ENCODE data around the gene MTFR1L. TPM values are rescaled to one million over a fixed set of nuclear protein-coding genes. Genes with fewer than 3 reads are reported as not detected.

The MTFR1L gene
- polyA plus RNA-seq, 1 donor (not counting 4 experiments of a cell fraction or from before 2014, with no cell fraction given) = 31.6 TPM

GRCh38 chr1:25832336-25833037 lies 12.7 kb downstream of the MTFR1L start:
- Histone ChIP-seq H3K36me3 (ENCODE audit: control insufficient read depth in 2 of 2, extremely low read depth in 1 of 2, insufficient read depth in 2 of 2, low read length in 2 of 2) (peaks cover 24 to 48% of the 10 kb centered on the region in 2 experiments), H3K4me1 (ENCODE audit: control insufficient read depth, extremely low read depth, insufficient read depth, low read length) (peaks cover 6% of the 10 kb centered on the region), H3K79me2 (ENCODE audit: control insufficient read depth, insufficient read depth, low read length) (peaks cover 2% of the 10 kb centered on the region), H3K4me2 (ENCODE audit: control insufficient read depth, extremely low read depth, insufficient read depth, low read depth, low read length) (no peak overlapping the region), H3K27me3 (ENCODE audit: control insufficient read depth, extremely low read depth, insufficient read depth, low read length) (no peaks in the 10 kb centered on the region), H3K9me1 (ENCODE audit: control insufficient read depth, extremely low read depth, insufficient read depth, low read length) (no peaks in the 10 kb centered on the region), H4K20me1 (ENCODE audit: control insufficient read depth, extremely low read depth, insufficient read depth, low read length) (no peaks in the 10 kb centered on the region), H3K4me3 (ENCODE audit: control insufficient read depth in 2 of 3, extremely low read depth in 1 of 3, insufficient read depth in 2 of 3, low read depth in 1 of 3, low read length in 3 of 3) (no peak overlapping the region), H3K9ac (ENCODE audit: control insufficient read depth, extremely low read depth, insufficient read depth, low read length) (no peak overlapping the region), H3K27ac (ENCODE audit: control insufficient read depth, insufficient read depth, low read length) (no peak overlapping the region), H3K9me3 (ENCODE audit: control insufficient read depth, low read depth, low read length) (no peaks in the 10 kb centered on the region), H2AFZ (ENCODE audit: control insufficient read depth, low read length) (no peak overlapping the region)
- no peak for DNase-seq (ENCODE audit: low read depth, low spot score)
- dilution Hi-C loops (cut with MboI; ENCODE audit: extremely low pct_ligation_motif_present, low sequenced_read_pairs) = no loop called here
- TF ChIP-seq, protein P1, sequence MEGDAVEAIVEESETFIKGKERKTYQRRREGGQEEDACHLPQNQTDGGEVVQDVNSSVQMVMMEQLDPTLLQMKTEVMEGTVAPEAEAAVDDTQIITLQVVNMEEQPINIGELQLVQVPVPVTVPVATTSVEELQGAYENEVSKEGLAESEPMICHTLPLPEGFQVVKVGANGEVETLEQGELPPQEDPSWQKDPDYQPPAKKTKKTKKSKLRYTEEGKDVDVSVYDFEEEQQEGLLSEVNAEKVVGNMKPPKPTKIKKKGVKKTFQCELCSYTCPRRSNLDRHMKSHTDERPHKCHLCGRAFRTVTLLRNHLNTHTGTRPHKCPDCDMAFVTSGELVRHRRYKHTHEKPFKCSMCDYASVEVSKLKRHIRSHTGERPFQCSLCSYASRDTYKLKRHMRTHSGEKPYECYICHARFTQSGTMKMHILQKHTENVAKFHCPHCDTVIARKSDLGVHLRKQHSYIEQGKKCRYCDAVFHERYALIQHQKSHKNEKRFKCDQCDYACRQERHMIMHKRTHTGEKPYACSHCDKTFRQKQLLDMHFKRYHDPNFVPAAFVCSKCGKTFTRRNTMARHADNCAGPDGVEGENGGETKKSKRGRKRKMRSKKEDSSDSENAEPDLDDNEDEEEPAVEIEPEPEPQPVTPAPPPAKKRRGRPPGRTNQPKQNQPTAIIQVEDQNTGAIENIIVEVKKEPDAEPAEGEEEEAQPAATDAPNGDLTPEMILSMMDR (optimal IDR thresholded peaks at IDR 0.05 in 1 of 3, IDR thresholded peaks at IDR 0.05 in 1 of 3, conservative IDR thresholded peaks at IDR 0.05 in 1 of 3; ENCODE audit: extremely low read depth in 1 of 3, insufficient read depth in 2 of 3, low read length in 3 of 3) = no peak
- no peak for TF ChIP-seq EZH2 (IDR thresholded peaks at IDR 0.05; ENCODE audit: low read length)
- FAIRE-seq = peak; percentile 76

DNA sequence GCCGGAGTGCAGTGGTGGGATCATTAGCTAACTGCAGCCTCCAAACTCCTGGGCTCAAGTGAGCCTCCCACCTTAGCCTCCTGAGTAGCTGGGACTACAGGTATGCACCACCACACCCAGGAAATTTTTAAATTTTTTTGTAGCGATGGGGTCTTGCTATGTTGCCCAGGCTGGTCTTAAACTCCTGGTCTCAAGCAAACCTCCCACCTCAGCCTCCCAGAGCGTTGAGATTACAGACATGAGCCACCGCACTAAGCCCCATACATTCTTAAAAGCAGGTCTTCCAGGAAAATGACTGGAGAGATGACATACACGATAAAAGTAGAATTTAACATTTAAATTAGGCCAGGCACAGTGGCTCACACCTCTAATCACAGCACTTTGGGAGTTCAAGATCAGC lies 13.4 kb downstream of the MTFR1L start:
- Histone ChIP-seq H3K4me2 (ENCODE audit: control insufficient read depth, extremely low read depth, insufficient read depth, low read depth, low read length) (no peak overlapping the region), H3K9ac (ENCODE audit: control insufficient read depth, extremely low read depth, insufficient read depth, low read length) (no peak overlapping the region), H3K9me3 (ENCODE audit: control insufficient read depth, low read depth, low read length) (no peaks in the 10 kb centered on the region), H4K20me1 (ENCODE audit: control insufficient read depth, extremely low read depth, insufficient read depth, low read length) (no peaks in the 10 kb centered on the region), H3K27me3 (ENCODE audit: control insufficient read depth, extremely low read depth, insufficient read depth, low read length) (no peaks in the 10 kb centered on the region), H3K4me1 (ENCODE audit: control insufficient read depth, extremely low read depth, insufficient read depth, low read length) (peaks cover 6% of the 10 kb centered on the region), H3K36me3 (ENCODE audit: control insufficient read depth in 2 of 2, extremely low read depth in 1 of 2, insufficient read depth in 2 of 2, low read length in 2 of 2) (peaks cover 24 to 48% of the 10 kb centered on the region in 2 experiments), H3K4me3 (ENCODE audit: control insufficient read depth in 2 of 3, extremely low read depth in 1 of 3, insufficient read depth in 2 of 3, low read depth in 1 of 3, low read length in 3 of 3) (no peak overlapping the region), H2AFZ (ENCODE audit: control insufficient read depth, low read length) (no peak overlapping the region), H3K79me2 (ENCODE audit: control insufficient read depth, insufficient read depth, low read length) (peaks cover 2% of the 10 kb centered on the region), H3K9me1 (ENCODE audit: control insufficient read depth, extremely low read depth, insufficient read depth, low read length) (no peaks in the 10 kb centered on the region), H3K27ac (ENCODE audit: control insufficient read depth, insufficient read depth, low read length) (no peak overlapping the region)
- TF ChIP-seq, protein P1 (optimal IDR thresholded peaks at IDR 0.05 in 1 of 3, IDR thresholded peaks at IDR 0.05 in 1 of 3, conservative IDR thresholded peaks at IDR 0.05 in 1 of 3; ENCODE audit: extremely low read depth in 1 of 3, insufficient read depth in 2 of 3, low read length in 3 of 3) = no peak
- no peak for TF ChIP-seq EZH2 (IDR thresholded peaks at IDR 0.05; ENCODE audit: low read length)
- dilution Hi-C loops (cut with MboI; ENCODE audit: extremely low pct_ligation_motif_present, low sequenced_read_pairs) = no loop called here
- FAIRE-seq = no peak
- no peak for DNase-seq (ENCODE audit: low read depth, low spot score)
